IPS-NIHi7 (cell line): ENCODE results near the gene MEF2C.

ENCODE experiments used
- DNase-seq: peaks from one replicate; pipeline ENCODE4 v3.0.0; 2012; ENCODE audit warnings: mixed read lengths; ENCODE audit errors: extremely low spot score

The MEF2C gene

GRCh38 chr5:88688156-88688983 is 194.6 kb downstream of the MEF2C start:
- no peak for DNase-seq

DNA sequence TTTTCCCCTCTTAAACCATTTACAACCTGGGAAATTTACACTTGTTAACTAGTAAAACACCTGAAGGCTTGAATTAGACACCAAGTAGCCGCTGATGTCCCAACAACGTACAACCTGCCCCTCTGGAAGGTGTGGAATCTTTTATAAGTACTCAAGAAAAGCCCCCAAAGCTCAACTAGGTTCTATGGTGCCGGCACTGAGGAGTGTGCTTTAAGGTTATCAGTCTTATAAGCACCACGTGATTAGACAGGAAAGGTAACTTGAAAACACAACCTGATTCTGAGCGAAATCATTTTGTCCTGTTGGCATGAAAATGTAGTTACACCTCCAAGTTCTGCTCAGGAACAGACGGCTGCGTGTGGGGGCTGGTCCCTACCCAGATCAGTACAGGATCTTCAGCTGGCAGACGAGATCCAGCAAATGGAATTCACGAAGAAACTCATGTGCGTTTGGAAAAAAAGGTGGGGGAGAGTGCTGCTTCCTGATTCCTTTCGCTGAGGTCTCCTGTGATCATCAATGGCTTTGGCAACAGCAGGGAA is 195.5 kb downstream of the MEF2C start:
- DNase-seq = no peak

- DNase-seq = no peak
These were observed 196.3 kb downstream of the MEF2C start for GRCh38 chr5:88686726-88687125.

DNA sequence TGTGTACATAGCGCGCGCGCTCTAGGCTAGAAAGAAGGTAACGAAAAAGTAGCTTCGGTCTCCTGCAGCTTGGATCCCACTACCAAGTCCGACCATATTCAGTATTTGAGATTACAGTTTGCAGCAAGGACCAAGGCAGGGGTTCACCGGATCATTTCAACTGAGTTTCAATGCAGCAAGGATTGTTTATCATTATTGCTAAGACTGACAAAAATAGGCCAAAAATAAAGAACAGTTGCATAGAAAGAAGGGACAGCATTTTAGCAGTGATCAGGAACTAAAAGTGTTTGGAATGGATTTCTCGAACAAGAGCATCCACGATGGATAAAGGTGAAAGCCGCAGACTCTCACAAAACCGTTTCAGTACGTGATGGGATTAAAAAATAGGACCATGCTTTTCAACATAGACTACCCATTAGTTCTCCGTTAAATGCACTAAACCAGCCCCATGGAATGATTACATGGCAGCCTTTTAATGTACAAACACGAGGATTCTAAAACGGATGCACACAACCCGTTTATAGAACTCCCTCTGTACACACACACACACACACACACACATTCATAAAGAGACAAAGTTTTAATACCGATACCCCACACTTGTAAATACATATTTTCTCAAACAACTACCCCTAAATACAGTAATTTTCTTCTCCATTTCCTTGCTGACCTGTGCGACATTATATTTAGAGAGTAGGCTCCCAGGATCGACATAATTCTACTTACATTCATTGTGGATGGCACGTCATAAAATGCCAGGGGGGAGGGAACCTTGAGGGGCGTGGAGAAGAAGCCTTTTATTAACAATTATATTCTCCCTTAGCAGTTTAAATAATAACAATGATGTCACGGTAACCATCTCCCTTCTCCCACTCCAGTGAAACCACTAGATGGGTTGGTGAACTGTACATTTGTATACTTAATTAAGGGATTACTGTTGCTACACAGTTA is 197.1 kb downstream of the MEF2C start:
- DNase-seq = no peak

GRCh38 chr5:88683506-88684135 is 199.4 kb downstream of the MEF2C start:
- peak; percentile 48 for DNase-seq

DNA sequence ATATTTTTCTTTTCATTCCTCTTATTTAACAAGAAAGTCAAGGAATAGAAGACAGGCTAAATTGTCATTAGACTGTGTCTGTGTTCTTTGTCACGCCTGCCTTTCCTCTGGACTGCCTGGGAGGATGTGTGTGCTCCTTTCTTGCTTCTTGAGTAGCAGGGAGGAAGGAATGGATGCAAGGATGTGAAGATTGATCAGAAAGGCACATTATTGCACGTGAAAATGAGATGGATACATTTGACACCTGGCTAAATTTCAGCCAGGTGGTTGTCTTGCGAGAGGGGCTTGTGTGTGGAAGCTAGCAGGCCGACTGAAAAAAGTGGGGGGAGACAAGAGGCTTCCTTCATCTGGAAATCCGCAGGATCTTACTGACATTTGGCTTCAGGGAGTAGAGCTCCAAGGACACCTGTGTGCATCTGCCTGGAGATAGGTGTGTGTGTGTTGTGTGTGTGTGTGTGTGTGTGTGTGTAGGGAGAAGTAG is 200.1 kb downstream of the MEF2C start:
- no peak for DNase-seq

- no peak for DNase-seq
These were observed 200.9 kb downstream of the MEF2C start for GRCh38 chr5:88682131-88682530.

DNA sequence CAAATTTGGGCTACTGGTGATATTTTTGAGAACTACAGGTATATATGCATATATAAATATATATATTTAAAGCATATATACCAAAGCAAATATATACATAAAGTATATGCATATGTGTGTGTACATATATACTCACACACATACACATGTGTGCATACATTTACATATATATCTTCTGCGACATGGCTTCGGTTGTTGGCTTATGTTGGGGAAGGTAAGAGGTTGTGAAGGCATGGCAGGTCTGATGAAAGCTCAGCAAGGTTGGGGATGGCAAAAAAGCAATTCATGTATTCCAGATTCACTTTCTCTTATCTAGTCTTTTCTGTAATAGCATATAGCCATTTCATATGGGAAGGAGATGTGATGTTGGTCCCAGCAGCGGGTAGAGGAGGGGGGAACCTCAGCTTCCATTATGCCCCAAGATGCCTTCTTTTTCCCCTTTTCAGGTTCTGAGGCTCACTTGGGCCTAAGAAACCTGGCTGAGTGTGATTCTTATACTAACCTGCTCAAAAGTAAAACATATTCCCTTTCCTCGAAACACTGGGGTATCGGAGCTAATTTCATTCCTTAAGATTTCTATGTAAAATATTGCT is 201.7 kb downstream of the MEF2C start:
- no peak for DNase-seq

- DNase-seq = peak; percentile 80
These were observed 202.5 kb downstream of the MEF2C start for GRCh38 chr5:88680253-88681132.

GRCh38 chr5:88679638-88680037 is 203.3 kb downstream of the MEF2C start:
- no peak for DNase-seq

- DNase-seq = no peak
These were observed 204.1 kb downstream of the MEF2C start for GRCh38 chr5:88678770-88679381.

GRCh38 chr5:88677943-88678769 is 204.8 kb downstream of the MEF2C start:
- no peak for DNase-seq

DNA sequence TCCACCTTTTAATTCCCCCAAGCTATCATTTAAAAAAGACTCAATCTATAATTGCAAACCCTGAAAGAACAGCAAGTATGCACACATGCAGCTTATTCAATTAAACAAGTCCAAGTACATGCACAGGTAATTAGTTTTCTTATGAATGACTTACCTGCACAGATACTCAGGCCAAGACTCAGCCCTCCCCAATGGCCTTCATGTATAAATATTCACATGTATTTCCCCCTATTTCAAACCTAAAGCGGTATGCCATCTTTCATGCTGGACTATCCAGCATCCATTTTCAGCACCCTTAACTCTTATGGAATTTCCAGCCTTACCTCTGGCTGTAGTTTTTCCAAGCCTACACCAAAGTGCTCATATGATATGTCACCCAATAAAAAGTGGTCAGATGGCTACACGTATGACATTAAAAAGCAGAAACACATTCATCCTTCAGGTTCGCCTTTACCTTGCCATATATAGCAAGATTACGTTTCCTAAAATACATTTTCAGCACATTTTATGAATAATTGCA is 205.5 kb downstream of the MEF2C start:
- DNase-seq = no peak

DNA sequence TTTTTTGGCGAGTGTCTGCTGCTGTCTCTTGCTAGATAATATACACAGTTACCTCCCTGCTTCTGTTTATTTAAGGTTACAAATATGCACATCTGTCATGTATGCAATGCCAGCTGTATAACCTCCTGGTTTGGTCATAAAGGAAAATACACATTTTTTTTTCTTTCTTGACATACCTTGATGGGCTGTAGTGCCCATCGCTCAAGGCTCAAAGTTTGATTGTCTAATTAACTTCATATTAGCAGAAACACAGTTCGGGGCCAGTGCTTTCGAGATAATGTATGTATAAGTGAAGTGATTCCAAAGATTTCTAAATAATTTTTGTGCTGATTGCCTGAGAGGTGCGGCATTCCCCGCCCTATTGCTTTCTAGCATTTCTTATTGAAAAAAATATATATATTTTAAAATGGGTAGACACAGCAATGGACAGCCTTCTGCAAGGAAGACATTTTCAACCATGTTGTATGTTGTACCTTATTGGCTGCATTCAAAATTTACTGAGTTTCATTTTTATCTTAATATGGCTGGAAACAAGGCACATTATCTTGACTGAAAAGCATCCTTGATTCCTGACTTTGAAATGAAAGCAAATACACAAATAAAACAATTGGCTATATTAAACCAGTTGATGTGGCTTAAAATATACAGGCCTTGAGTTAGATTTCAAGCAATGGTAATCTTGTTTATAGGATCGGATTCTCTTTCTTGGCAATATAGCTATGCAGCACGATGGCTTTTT is 206.2 kb downstream of the MEF2C start:
- DNase-seq = no peak

DNA sequence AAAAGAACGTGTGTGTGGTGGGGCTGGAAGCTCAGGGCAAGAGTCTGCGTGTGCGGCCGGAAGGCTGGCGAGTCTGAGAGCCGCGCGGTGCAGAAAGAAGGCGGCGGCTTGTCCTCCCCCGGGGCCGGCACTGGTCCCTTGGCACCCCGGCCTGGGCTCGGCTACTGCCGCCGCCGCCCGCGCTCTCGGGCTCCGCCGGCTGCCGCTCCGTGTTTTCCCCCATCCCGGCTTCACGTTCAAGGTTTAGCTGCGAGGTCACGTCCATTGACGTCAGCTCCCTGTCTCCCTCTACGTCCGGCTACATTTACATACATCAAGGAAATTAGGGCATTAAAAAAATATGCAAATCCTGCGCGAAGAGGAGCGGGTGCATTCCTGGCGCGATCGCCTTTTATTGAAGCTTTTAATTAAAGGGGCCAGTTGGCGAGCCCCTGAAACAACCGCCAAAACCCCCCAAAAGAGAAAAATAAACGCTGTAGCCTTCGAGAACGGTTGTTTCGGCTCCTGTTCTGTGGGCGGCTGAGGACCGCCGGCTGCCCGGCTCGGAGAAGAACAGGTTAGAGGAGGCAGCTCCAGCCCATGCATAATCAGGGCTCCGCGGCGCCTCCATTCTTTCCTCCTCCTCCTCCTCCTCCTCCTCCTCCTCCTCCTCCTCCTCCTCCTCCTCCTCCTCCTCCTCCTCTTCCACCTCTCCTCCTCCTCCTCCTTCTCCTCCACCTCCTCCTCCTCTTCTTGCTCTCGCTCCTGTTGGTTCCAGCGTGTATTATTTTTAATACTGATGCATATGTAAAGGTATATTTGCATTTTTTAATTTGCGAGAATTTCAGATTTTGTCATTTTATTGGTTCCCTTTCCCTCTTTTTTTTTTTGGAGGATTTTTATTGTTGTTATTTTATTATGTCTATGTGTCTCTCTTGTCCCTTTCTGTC is 207.0 kb downstream of the MEF2C start:
- DNase-seq = peak; percentile 46

GRCh38 chr5:88675168-88675707 is 207.7 kb downstream of the MEF2C start:
- DNase-seq = no peak
